CD14-positive monocyte (primary cell): ENCODE data around the gene PMEPA1. TPM values are rescaled to one million over a fixed set of nuclear protein-coding genes. Genes with fewer than 3 reads are reported as not detected.

ENCODE experiments used
- DNase-seq, 3 donors: peaks; one replicate each; pipeline ENCODE4 v3.0.0-alpha.2; 2011 to 2022
- H2AFZ ChIP-seq: 2 replicates; pipeline ENCODE4 v1.6.0; 2012; ENCODE audit warnings: mild to moderate bottlenecking, low read depth, low read length, inconsistent platforms; ENCODE audit not compliant: insufficient read depth, poor library complexity, severe bottlenecking
- H3K27ac ChIP-seq, 2 donors: 1 replicate in 1 of 2; 2 replicates in 1 of 2; pipeline ENCODE4 v1.5.1; 2012 to 2013; ENCODE audit warnings: low read length in 2 of 2, control low read depth in 1 of 2, inconsistent platforms in 1 of 2, low read depth in 1 of 2, mild to moderate bottlenecking in 1 of 2
- H3K27me3 ChIP-seq, 2 donors: one replicate each; pipeline versions ENCODE4 v1.6.0 to v1.6.1; 2011 to 2013; ENCODE audit warnings: low read length in 2 of 2; ENCODE audit not compliant: control insufficient read depth in 2 of 2, insufficient read depth in 2 of 2
- H3K36me3 ChIP-seq, 2 donors: replicated peaks in 1 of 2; 1 replicate in 1 of 2; 2 replicates in 1 of 2; pipeline versions ENCODE4 v1.5.1 to v1.6.1; 2012 to 2013; ENCODE audit warnings: low read length in 2 of 2, control low read depth in 1 of 2, inconsistent platforms in 1 of 2, mild to moderate bottlenecking in 1 of 2; ENCODE audit not compliant: insufficient read depth in 2 of 2, control insufficient read depth in 1 of 2
- H3K4me1 ChIP-seq, 2 donors: 1 replicate in 1 of 2; 2 replicates in 1 of 2; pipeline versions ENCODE4 v1.5.1 to v1.6.1; 2012 to 2013; ENCODE audit warnings: low read length in 2 of 2, control low read depth in 1 of 2, inconsistent platforms in 1 of 2, mild to moderate bottlenecking in 1 of 2, moderate library complexity in 1 of 2; ENCODE audit not compliant: insufficient read depth in 2 of 2, control insufficient read depth in 1 of 2
- H3K4me2 ChIP-seq: replicated peaks from 2 replicates; pipeline ENCODE3; 2012; ENCODE audit warnings: low read length, moderate library complexity, mild to moderate bottlenecking; ENCODE audit not compliant: poor library complexity, severe bottlenecking; ENCODE audit errors: extremely low read depth
- H3K4me3 ChIP-seq, 3 experiments: fragments of 200-600 bp in 1 of 3; sonication (generic) in 1 of 3; replicated peaks in 1 of 3; 1 replicate in 2 of 3; 2 replicates in 1 of 3; pipeline ENCODE4 v1.5.1; 2011 to 2013; ENCODE audit warnings: low read length in 3 of 3, mild to moderate bottlenecking in 3 of 3, control low read depth in 2 of 3, low read depth in 2 of 3, inconsistent platforms in 1 of 3, moderate library complexity in 1 of 3
- H3K79me2 ChIP-seq: 2 replicates; pipeline ENCODE4 v1.6.0; 2012; ENCODE audit warnings: mild to moderate bottlenecking, control low read depth, inconsistent platforms, low read length, moderate library complexity; ENCODE audit not compliant: insufficient read depth
- H3K9ac ChIP-seq: 2 replicates; pipeline ENCODE4 v1.6.0; 2017; ENCODE audit warnings: low read length, mild to moderate bottlenecking; ENCODE audit not compliant: insufficient read depth, poor library complexity, severe bottlenecking
- H3K9me3 ChIP-seq, 2 donors: replicated peaks in 1 of 2; 1 replicate in 1 of 2; 2 replicates in 1 of 2; pipeline versions ENCODE4 v1.5.1 to v1.6.1; 2012 to 2013; ENCODE audit warnings: low read length in 2 of 2, control low read depth in 1 of 2; ENCODE audit not compliant: control insufficient read depth in 1 of 2, insufficient read depth in 1 of 2
- H4K20me1 ChIP-seq: 2 replicates; pipeline ENCODE4 v1.6.0; 2012; ENCODE audit warnings: mild to moderate bottlenecking, low read length, control low read depth, moderate library complexity; ENCODE audit not compliant: insufficient read depth
- H3K27ac Mint-ChIP-seq, 7 donors: one replicate each; pipeline ENCODE4 v1.8.0; 2020; ENCODE audit warnings: mild to moderate bottlenecking in 7 of 7, mixed read lengths in 7 of 7, moderate library complexity in 6 of 7, inconsistent platforms in 2 of 7
- H3K27me3 Mint-ChIP-seq, 3 donors: one replicate each; pipeline ENCODE4 v1.8.0; 2021 to 2022; ENCODE audit warnings: low read depth in 3 of 3, mild to moderate bottlenecking in 3 of 3, mixed read lengths in 3 of 3, moderate library complexity in 3 of 3, inconsistent platforms in 1 of 3
- H3K36me3 Mint-ChIP-seq, 2 donors: one replicate each; pipeline ENCODE4 v1.8.0; 2020; ENCODE audit warnings: mixed read lengths in 2 of 2, inconsistent platforms in 1 of 2, mild to moderate bottlenecking in 1 of 2
- H3K4me1 Mint-ChIP-seq: one replicate; pipeline ENCODE4 v1.8.0; 2020; ENCODE audit warnings: mild to moderate bottlenecking, mixed read lengths
- H3K4me3 Mint-ChIP-seq, 2 donors: one replicate each; pipeline ENCODE4 v1.8.0; 2020; ENCODE audit warnings: mild to moderate bottlenecking in 2 of 2, mixed read lengths in 2 of 2, moderate library complexity in 1 of 2
- H3K9me3 Mint-ChIP-seq, 7 donors: one replicate each; pipeline ENCODE4 v1.8.0; 2020 to 2022; ENCODE audit warnings: mixed read lengths in 7 of 7, mild to moderate bottlenecking in 6 of 7, moderate library complexity in 6 of 7, inconsistent platforms in 2 of 7
- CTCF ChIP-seq: fragments of 200-600 bp; IDR thresholded peaks from one replicate; pipeline ENCODE4 v1.8.0; 2022; ENCODE audit warnings: antibody characterized with exemption, mild to moderate bottlenecking
- WGBS: methylation state at CpG from one replicate; pipeline ENCODE4 v1.1.5; 2013; ENCODE audit warnings: missing lambda C conversion rate; ENCODE audit not compliant: insufficient coverage; 5-methylcytosine and 5-hydroxymethylcytosine counted together
- intact Hi-C, 2 donors: fragments of 100-400 bp; cut with micrococcal nuclease; formaldehyde crosslinking; loops; one replicate each; pipeline versions ENCODE4 v1.15.0 to v1.15.1; 2023
- polyA plus RNA-seq, 3 donors: library from polyadenylated mRNA; depleted of rRNA in 1 of 3; unstranded in 2 of 3; stranded (reverse) in 1 of 3; fragments of 300-500 nt in 2 of 3; fragments of >200 nt in 1 of 3; fragmentation: Illumina TruSeq in 2 of 3; gene quantifications; 1 replicate in 2 of 3; 2 replicates in 1 of 3; pipeline ENCODE4 v1.2.3, GENCODE V29; 2012 to 2021

PMEPA1 gene
- polyA plus RNA-seq, 3 donors = 0.12 to 0.73 (median 0.59) TPM

DNA sequence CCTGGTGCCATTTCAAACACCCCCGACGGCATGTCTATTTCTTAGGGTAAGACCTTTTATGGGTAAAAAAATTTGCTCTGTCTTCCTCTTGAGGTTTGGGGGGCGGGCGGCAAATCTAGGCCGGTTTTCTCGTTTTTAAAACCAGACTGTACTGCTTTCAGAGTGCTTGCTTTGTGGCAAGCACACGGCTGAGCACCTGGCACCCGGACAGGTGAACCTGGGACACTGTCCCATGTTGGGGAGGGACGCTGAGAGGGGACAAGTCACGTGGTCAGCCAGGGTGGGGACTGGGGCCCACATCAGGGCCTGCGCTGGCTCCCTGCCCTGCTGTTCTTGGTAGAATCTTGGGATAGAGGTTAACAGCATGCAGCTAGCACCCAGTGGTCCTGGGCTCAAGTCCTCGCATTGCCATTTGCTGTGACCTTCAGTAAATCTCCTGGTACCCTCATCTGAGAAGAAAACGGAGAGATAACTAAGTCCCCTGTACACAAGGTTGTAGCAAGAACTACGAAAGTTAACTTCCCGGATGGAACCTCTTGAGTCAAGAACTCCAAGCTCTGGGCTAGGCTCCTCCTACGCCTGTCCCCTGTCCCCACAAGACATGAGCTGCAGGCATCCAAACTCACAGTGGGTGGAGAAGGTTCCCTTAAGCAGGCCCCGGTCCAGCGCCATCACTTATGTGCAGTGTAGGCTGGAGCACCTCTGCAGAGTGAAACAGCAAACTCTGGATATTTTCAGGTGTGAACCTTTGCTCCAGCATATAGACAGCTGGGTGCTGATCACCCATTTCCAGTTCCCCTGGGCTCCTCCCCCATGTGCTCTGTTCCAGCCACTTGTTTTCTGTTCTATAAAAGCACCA is 41.7 kb downstream of the PMEPA1 start:
- no peak for DNase-seq

GRCh38 chr20:57667388-57667787 is 42.4 kb downstream of the PMEPA1 start:
- Histone ChIP-seq H3K27me3 (peaks cover 0 to 7% of the 10 kb centered on the region in 2 donors), H2AFZ (no peak overlapping the region), H3K27ac (no peak overlapping the region), H3K4me3 (no peak overlapping the region), H3K9ac (no peak overlapping the region), H3K4me1 (no peaks in the 10 kb centered on the region), H3K36me3 (no peaks in the 10 kb centered on the region), H4K20me1 (no peaks in the 10 kb centered on the region), H3K9me3 (no peaks in the 10 kb centered on the region), H3K4me2 (no peak overlapping the region), H3K79me2 (no peaks in the 10 kb centered on the region)
- Mint-ChIP-seq H3K9me3 (no peaks in the 10 kb centered on the region), H3K36me3 (no peaks in the 10 kb centered on the region), H3K4me1 (peaks cover 2% of the 10 kb centered on the region), H3K27me3 (peaks cover 5 to 9% (median 6%) of the 10 kb centered on the region in 3 donors), H3K27ac (no peak overlapping the region), H3K4me3 (no peak overlapping the region)
- TF ChIP-seq CTCF = no peak
- WGBS = 90% methylated on average over 15 of the region's 16 CpGs
- no peak for DNase-seq
- intact Hi-C loops = no loop called here

More for the DNA sequence above, 41.7 kb downstream of the PMEPA1 start:
- no peaks in the 10 kb centered on the region for H3K4me1 ChIP-seq
- H3K9me3 Mint-ChIP-seq = no peaks in the 10 kb centered on the region
- peaks cover 0 to 7% of the 10 kb centered on the region in 2 donors for H3K27me3 ChIP-seq
- no peak overlapping the region for H3K9ac ChIP-seq
- H3K4me3 Mint-ChIP-seq = no peak overlapping the region
- peaks cover 2% of the 10 kb centered on the region for H3K4me1 Mint-ChIP-seq
- H3K27me3 Mint-ChIP-seq = peaks cover 3 to 11% (median 7%) of the 10 kb centered on the region in 3 donors
- no peaks in the 10 kb centered on the region for H3K9me3 ChIP-seq
- H3K79me2 ChIP-seq = no peaks in the 10 kb centered on the region
- 86% methylated on average over 13 of the region's 18 CpGs for WGBS
- no peak overlapping the region for H3K27ac ChIP-seq
- no peak overlapping the region for H3K4me2 ChIP-seq
- no peak overlapping the region for H2AFZ ChIP-seq
- no peak overlapping the region for H3K27ac Mint-ChIP-seq
- intact Hi-C loops = no loop called here
- H4K20me1 ChIP-seq = no peaks in the 10 kb centered on the region
- TF ChIP-seq CTCF = no peak
- H3K36me3 ChIP-seq = no peaks in the 10 kb centered on the region
- H3K36me3 Mint-ChIP-seq = no peaks in the 10 kb centered on the region
- no peak overlapping the region for H3K4me3 ChIP-seq
